H1 (cell line): ENCODE data around the gene ALPG. TPM values are rescaled to one million over a fixed set of nuclear protein-coding genes. Genes with fewer than 3 reads are reported as not detected.

Source experiments
- JUN ChIP-seq: IDR thresholded peaks from 2 replicates; pipeline ENCODE4 v1.6.1; 2011; ENCODE audit warnings: low read depth, mild to moderate bottlenecking, improper control_type of control experiment, low read length
- polyA plus RNA-seq, 7 experiments: library from polyadenylated mRNA; depleted of rRNA in 3 of 7; stranded (reverse) in 5 of 7; unstranded in 2 of 7; fragments of >200 nt in 5 of 7; fragments of 200-250 nt in 2 of 7; gene quantifications; 1 replicate in 5 of 7; 2 replicates in 1 of 7; 4 replicates in 1 of 7; pipeline versions ENCODE4 v1.2.1 to v1.2.3, GENCODE V29; 2011 to 2013; ENCODE audit warnings: missing spikeins in 2 of 7, mixed read lengths in 2 of 7
- total RNA-seq: library from RNA; stranded (reverse); fragmentation: NEBNext Ultra II Directional; extraction: Animal tissue kit (Norgen Biotek cat#: 25700); gene quantifications from 2 replicates; pipeline ENCODE4 v1.2.1, GENCODE V29; 2021

Gene ALPG
- total and polyA plus RNA-seq, 2 of the 8 experiments (the other 6 are each of a cell fraction or from before 2014, with no cell fraction given), result 0.56 to 2.1 TPM

GRCh38 chr2:232415736-232416520, 9.3 kb downstream of the ALPG start (continued):
- no peak for TF ChIP-seq JUN
- TF ChIP-seq, all 59 proteins: peak for 0
